ENCODE data around the gene TEX44. TPM values are rescaled to one million over a fixed set of nuclear protein-coding genes. Genes with fewer than 3 reads are reported as not detected.

TEX44 gene
- total and polyA plus RNA-seq, 2 donors (not counting 1 experiment from before 2014, with no cell fraction given) = not detected

- peaks cover 17% of the 10 kb centered on the region for H3K4me1 Mint-ChIP-seq
- ChIA-PET POLR2A (interaction anchor here (0.7 to 1.9 kb wide), 2 partner anchors 29 to 30 kb away, joined by 3 to 8 read pairs; no protein-coding TSS in a partner anchor), CTCF (interaction anchor here (0.8 to 1.6 kb wide), 3 partner anchors 29 to 31 kb away, joined by 3 to 9 read pairs (median 5); no protein-coding TSS in a partner anchor)
- Histone ChIP-seq H3K4me3 (ENCODE audit: control extremely low read depth in 1 of 5, extremely low read depth in 1 of 5, insufficient read depth in 1 of 5, low read depth in 2 of 5, low read length in 4 of 5) (peak overlapping the region in 1 of 5 experiments; percentile 55), H3K36me3 (replicated peaks in 1 of 2; ENCODE audit: control extremely low read depth in 1 of 2, control insufficient read depth in 1 of 2, extremely low read depth in 1 of 2, insufficient read depth in 2 of 2, low read length in 1 of 2) (no peaks in the 10 kb centered on the region), H3K9me3 (ENCODE audit: control extremely low read depth in 1 of 3, control insufficient read depth in 2 of 3, insufficient read depth in 1 of 3, low read length in 2 of 3) (peaks cover 0 to 7% (median 2%) of the 10 kb centered on the region in 3 donors), H3K4me1 (ENCODE audit: control insufficient read depth in 2 of 2, insufficient read depth in 2 of 2, low read length in 2 of 2) (peaks cover 14 to 22% of the 10 kb centered on the region in 2 donors), H3K27ac (ENCODE audit: low read length in 2 of 2) (no peak overlapping the region), H2AFZ (ENCODE audit: insufficient read depth, low read depth, low read length, poor library complexity, severe bottlenecking) (peak overlapping the region; percentile 86), H3K9ac (ENCODE audit: low read length) (peak overlapping the region; percentile 64), H3K79me2 (ENCODE audit: control insufficient read depth, insufficient read depth, low read length) (no peaks in the 10 kb centered on the region), H4K20me1 (ENCODE audit: control insufficient read depth, insufficient read depth, low read length, poor library complexity, severe bottlenecking) (no peaks in the 10 kb centered on the region), H3K27me3 (replicated peaks in 1 of 4; ENCODE audit: control extremely low read depth in 1 of 4, control insufficient read depth in 3 of 4, insufficient read depth in 4 of 4, low read length in 3 of 4) (no peaks in the 10 kb centered on the region), H3K4me2 (replicated peaks; ENCODE audit: low read depth, low read length, poor library complexity, severe bottlenecking) (peak overlapping the region; percentile 85)
- no CpG with 5 or more reads among the region's 8 CpGs for WGBS (ENCODE audit: insufficient coverage)
- H3K4me3 Mint-ChIP-seq = peak overlapping the region; percentile 83
- H3K27ac Mint-ChIP-seq = peak overlapping the region; percentile 83
- TF ChIP-seq EZH2 (IDR thresholded peaks at IDR 0.05; ENCODE audit: borderline replicate concordance, insufficient read depth, low read depth, low read length, poor library complexity, severe bottlenecking) (no peak), CTCF (IDR thresholded peaks at IDR 0.05) (no peak)
- H3K9me3 Mint-ChIP-seq (ENCODE audit: insufficient read depth) = no peaks in the 10 kb centered on the region
- intact Hi-C loops (cut with micrococcal nuclease) = no loop called here
- H3K27me3 Mint-ChIP-seq = no peaks in the 10 kb centered on the region
- no peak for ATAC-seq (ENCODE audit: low read depth)
- no peak for DNase-seq
These were observed 50.8 kb downstream of the TEX44 start for GRCh38 chr2:231643495-231643888.

Other genes starting within 250 kb of the TEX44 start
- gene B3GNT7, start 197.2 kb upstream of the TEX44 start, total RNA-seq = 14.1 and 14.3 TPM in 2 replicates
- gene B3GNT7, start 197.2 kb upstream of the TEX44 start, polyA plus RNA-seq = 4.1 and 5.7 TPM in 2 replicates
- 383 and 439 TPM in 2 replicates for gene NCL, start 128.4 kb upstream of the TEX44 start, total RNA-seq
- 25.8 and 69.8 TPM in 2 replicates for gene NCL, start 128.4 kb upstream of the TEX44 start, polyA plus RNA-seq
- gene NMUR1, start 62.4 kb upstream of the TEX44 start, total RNA-seq = 0.10 TPM in 1 of 2 replicates, not detected in the other
- 0.09 and 0.33 TPM in 2 replicates for gene NMUR1, start 62.4 kb upstream of the TEX44 start, polyA plus RNA-seq
- 2,208 and 2,282 TPM in 2 replicates for gene PTMA, start 115.7 kb downstream of the TEX44 start, total RNA-seq
- 713 and 1,872 TPM in 2 replicates for gene PTMA, start 115.7 kb downstream of the TEX44 start, polyA plus RNA-seq
- 31.9 and 40.8 TPM in 2 replicates for gene PDE6D, start 188.4 kb downstream of the TEX44 start, total RNA-seq
- 26.8 and 36.5 TPM in 2 replicates for gene PDE6D, start 188.4 kb downstream of the TEX44 start, polyA plus RNA-seq
- gene COPS7B, start 193.6 kb downstream of the TEX44 start, total RNA-seq = 52.7 and 58.5 TPM in 2 replicates
- gene COPS7B, start 193.6 kb downstream of the TEX44 start, polyA plus RNA-seq = 48.6 and 70.8 TPM in 2 replicates